Measurements from ENCODE around the gene SNRNP27.

DNA sequence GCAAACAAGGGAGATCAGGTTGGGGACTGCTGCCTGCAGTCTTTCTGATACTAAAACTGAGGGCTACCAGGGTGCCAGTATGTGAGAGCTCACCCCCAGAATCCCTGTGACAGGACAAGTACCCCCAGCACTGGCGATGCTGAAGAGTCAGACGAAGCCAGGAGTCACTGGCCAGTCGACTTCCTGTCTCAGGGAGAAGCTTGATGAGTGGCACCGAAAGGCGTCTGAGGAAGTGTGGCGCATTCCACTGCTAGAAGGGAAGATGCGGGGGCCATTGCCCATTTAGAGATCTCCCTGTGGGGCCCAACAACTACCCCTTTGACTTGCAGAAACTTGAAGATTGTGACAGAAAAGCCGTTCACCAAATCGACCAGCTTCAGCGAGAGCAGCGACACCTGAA, 43.1 kb downstream of the SNRNP27 start:
- TF ChIP-seq, protein P1, sequence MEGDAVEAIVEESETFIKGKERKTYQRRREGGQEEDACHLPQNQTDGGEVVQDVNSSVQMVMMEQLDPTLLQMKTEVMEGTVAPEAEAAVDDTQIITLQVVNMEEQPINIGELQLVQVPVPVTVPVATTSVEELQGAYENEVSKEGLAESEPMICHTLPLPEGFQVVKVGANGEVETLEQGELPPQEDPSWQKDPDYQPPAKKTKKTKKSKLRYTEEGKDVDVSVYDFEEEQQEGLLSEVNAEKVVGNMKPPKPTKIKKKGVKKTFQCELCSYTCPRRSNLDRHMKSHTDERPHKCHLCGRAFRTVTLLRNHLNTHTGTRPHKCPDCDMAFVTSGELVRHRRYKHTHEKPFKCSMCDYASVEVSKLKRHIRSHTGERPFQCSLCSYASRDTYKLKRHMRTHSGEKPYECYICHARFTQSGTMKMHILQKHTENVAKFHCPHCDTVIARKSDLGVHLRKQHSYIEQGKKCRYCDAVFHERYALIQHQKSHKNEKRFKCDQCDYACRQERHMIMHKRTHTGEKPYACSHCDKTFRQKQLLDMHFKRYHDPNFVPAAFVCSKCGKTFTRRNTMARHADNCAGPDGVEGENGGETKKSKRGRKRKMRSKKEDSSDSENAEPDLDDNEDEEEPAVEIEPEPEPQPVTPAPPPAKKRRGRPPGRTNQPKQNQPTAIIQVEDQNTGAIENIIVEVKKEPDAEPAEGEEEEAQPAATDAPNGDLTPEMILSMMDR (conservative IDR thresholded peaks at IDR 0.05 in 1 of 2, IDR thresholded peaks at IDR 0.05 in 1 of 2; ENCODE audit: low read depth in 1 of 2, low read length in 2 of 2), result no peak
- no peak for TF ChIP-seq EZH2 (IDR thresholded peaks at IDR 0.05; ENCODE audit: low read length, missing control alignments)
